ENCODE results near the gene GTF2F2. TPM values are rescaled to one million over a fixed set of nuclear protein-coding genes. Genes with fewer than 3 reads are reported as not detected.

GTF2F2 gene
- total RNA-seq, 3 donors from 2014 or later (not counting 1 experiment from before 2014, with no cell fraction given): 13.6 to 16.4 (median 15.7) TPM

GRCh38 chr13:45102136-45102507, 18.2 kb upstream of the GTF2F2 start:
- Histone ChIP-seq H3K4me1 (ENCODE audit: control insufficient read depth, insufficient read depth, low read length) (no peaks in the 10 kb centered on the region), H3K36me3 (ENCODE audit: control insufficient read depth, insufficient read depth, low read length) (no peaks in the 10 kb centered on the region), H3K27ac (ENCODE audit: low read length) (no peak overlapping the region), H3K9me3 (ENCODE audit: control insufficient read depth, insufficient read depth, low read length) (no peaks in the 10 kb centered on the region), H3K27me3 (ENCODE audit: control insufficient read depth, insufficient read depth, low read length) (no peaks in the 10 kb centered on the region), H3K4me3 (ENCODE audit: low read length) (no peak overlapping the region)
- no peak for TF ChIP-seq CTCF (IDR thresholded peaks at IDR 0.05)
- H3K4me1 Mint-ChIP-seq: no peaks in the 10 kb centered on the region
- H3K27me3 Mint-ChIP-seq (ENCODE audit: low read depth in 2 of 2): peaks cover 11 to 17% of the 10 kb centered on the region in 2 donors
- ATAC-seq: no peak
- DNase-seq: no peak
- H3K9me3 Mint-ChIP-seq: no peaks in the 10 kb centered on the region
- WGBS (ENCODE audit: insufficient coverage): 89% methylated on average over 6 of the region's 6 CpGs
- H3K4me3 Mint-ChIP-seq: no peak overlapping the region
- no peaks in the 10 kb centered on the region for H3K36me3 Mint-ChIP-seq
- no peak overlapping the region for H3K27ac Mint-ChIP-seq
- intact Hi-C loops (cut with micrococcal nuclease): no loop called here

GRCh38 chr13:45103449-45103848, 16.9 kb upstream of the GTF2F2 start:
- Mint-ChIP-seq H3K4me3 (no peak overlapping the region), H3K4me1 (no peaks in the 10 kb centered on the region), H3K36me3 (no peaks in the 10 kb centered on the region), H3K9me3 (no peaks in the 10 kb centered on the region), H3K27me3 (ENCODE audit: low read depth in 2 of 2) (peaks cover 16 to 17% of the 10 kb centered on the region in 2 donors), H3K27ac (no peak overlapping the region)
- 100% methylated on average over 2 of the region's 2 CpGs for WGBS (ENCODE audit: insufficient coverage)
- Histone ChIP-seq H3K4me3 (ENCODE audit: low read length) (no peak overlapping the region), H3K36me3 (ENCODE audit: control insufficient read depth, insufficient read depth, low read length) (no peaks in the 10 kb centered on the region), H3K27ac (ENCODE audit: low read length) (no peak overlapping the region), H3K9me3 (ENCODE audit: control insufficient read depth, insufficient read depth, low read length) (no peaks in the 10 kb centered on the region), H3K4me1 (ENCODE audit: control insufficient read depth, insufficient read depth, low read length) (no peaks in the 10 kb centered on the region), H3K27me3 (ENCODE audit: control insufficient read depth, insufficient read depth, low read length) (no peaks in the 10 kb centered on the region)
- no peak for DNase-seq
- no peak for ATAC-seq
- intact Hi-C loops (cut with micrococcal nuclease): no loop called here
- TF ChIP-seq CTCF (IDR thresholded peaks at IDR 0.05): no peak

GRCh38 chr13:45104261-45104660, 16.0 kb upstream of the GTF2F2 start:
- Histone ChIP-seq H3K27ac (ENCODE audit: low read length) (no peak overlapping the region), H3K36me3 (ENCODE audit: control insufficient read depth, insufficient read depth, low read length) (no peaks in the 10 kb centered on the region), H3K27me3 (ENCODE audit: control insufficient read depth, insufficient read depth, low read length) (no peaks in the 10 kb centered on the region), H3K4me1 (ENCODE audit: control insufficient read depth, insufficient read depth, low read length) (no peaks in the 10 kb centered on the region), H3K4me3 (ENCODE audit: low read length) (no peak overlapping the region), H3K9me3 (ENCODE audit: control insufficient read depth, insufficient read depth, low read length) (no peaks in the 10 kb centered on the region)
- DNase-seq (no peak), ATAC-seq (no peak)
- peaks cover 17% of the 10 kb centered on the region in 2 donors for H3K27me3 Mint-ChIP-seq (ENCODE audit: low read depth in 2 of 2)
- no peaks in the 10 kb centered on the region for H3K36me3 Mint-ChIP-seq
- no peak for TF ChIP-seq CTCF (IDR thresholded peaks at IDR 0.05)
- WGBS (ENCODE audit: insufficient coverage): 88% methylated on average over 3 of the region's 3 CpGs
- H3K4me1 Mint-ChIP-seq: peaks cover 0 to 4% of the 10 kb centered on the region in 2 donors
- no peaks in the 10 kb centered on the region for H3K9me3 Mint-ChIP-seq
- H3K27ac Mint-ChIP-seq: no peak overlapping the region
- H3K4me3 Mint-ChIP-seq: no peak overlapping the region
- intact Hi-C loops (cut with micrococcal nuclease): no loop called here

- Mint-ChIP-seq H3K36me3 (no peaks in the 10 kb centered on the region), H3K27ac (no peak overlapping the region), H3K4me1 (peaks cover 0 to 6% of the 10 kb centered on the region in 2 donors), H3K27me3 (ENCODE audit: low read depth in 2 of 2) (peaks cover 17 to 18% of the 10 kb centered on the region in 2 donors), H3K9me3 (no peaks in the 10 kb centered on the region), H3K4me3 (no peak overlapping the region)
- Histone ChIP-seq H3K4me1 (ENCODE audit: control insufficient read depth, insufficient read depth, low read length) (no peaks in the 10 kb centered on the region), H3K36me3 (ENCODE audit: control insufficient read depth, insufficient read depth, low read length) (no peaks in the 10 kb centered on the region), H3K9me3 (ENCODE audit: control insufficient read depth, insufficient read depth, low read length) (no peaks in the 10 kb centered on the region), H3K4me3 (ENCODE audit: low read length) (no peak overlapping the region), H3K27ac (ENCODE audit: low read length) (no peak overlapping the region), H3K27me3 (ENCODE audit: control insufficient read depth, insufficient read depth, low read length) (no peaks in the 10 kb centered on the region)
- WGBS (ENCODE audit: insufficient coverage): 93% methylated on average over 5 of the region's 5 CpGs
- TF ChIP-seq CTCF (IDR thresholded peaks at IDR 0.05): no peak
- intact Hi-C loops (cut with micrococcal nuclease): no loop called here
- DNase-seq (no peak), ATAC-seq (no peak)
Observed at GRCh38 chr13:45105895-45106294, 14.4 kb upstream of the GTF2F2 start.
